ENCODE measurements around the gene GAB4.
"Not testable (repeated sequence)": the region's sequence is repeated elsewhere in the genome, so short reads cannot be mapped to it uniquely, and the experiment has no call there.

GAB4 gene

DNA sequence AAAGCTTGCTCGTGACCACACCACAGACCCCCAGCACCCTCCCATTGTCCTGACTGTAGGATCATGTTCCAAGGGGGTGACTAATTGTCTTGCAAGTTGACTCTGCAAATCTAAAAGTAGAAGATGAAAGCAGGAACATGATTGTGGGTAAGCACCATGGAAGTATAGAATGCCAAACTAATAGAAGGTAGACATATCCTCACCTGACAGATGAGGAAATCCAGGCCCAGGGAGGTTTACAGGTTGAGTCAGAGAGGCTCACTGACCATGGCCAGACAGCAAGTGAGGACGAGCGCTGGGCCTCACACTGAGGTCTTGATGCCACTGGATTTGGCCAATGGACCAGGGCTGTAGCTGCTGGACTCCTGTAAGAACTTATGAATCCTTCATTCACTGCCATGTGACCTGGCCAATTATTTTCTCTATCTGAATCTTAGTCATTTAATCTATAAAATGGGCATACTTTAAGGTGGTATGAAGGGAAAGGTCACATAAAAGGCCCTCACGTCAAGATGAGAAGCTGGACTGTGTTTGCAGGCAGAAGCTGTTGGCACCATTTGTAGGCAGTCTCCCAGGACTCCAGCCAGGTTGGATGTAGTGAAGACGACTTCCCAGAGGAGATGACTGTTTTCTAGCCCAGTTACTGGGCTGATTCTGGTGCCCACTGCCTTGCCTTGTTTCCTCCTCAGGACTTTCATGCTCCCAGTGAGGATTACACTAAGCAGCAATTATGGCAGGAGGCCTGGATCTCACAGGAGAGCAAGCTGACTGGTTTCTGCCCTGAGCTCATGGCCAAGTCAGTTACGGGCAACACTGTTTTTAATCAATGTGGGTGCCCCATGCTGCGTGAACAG, 54.6 kb downstream of the GAB4 start:
- H3K36me3 ChIP-seq (ENCODE audit: control insufficient read depth, insufficient read depth, low read length), result no peaks in the 10 kb centered on the region
- TF ChIP-seq CTCF (IDR thresholded peaks at IDR 0.05; ENCODE audit: insufficient read depth, low read length, poor library complexity, severe bottlenecking), result no peak
- no peak for DNase-seq (ENCODE audit: extremely low read depth, insufficient read length)
- H3K27me3 ChIP-seq (replicated peaks; ENCODE audit: control insufficient read depth, insufficient read depth, low read length), result no peaks in the 10 kb centered on the region
- H3K4me3 ChIP-seq (replicated peaks; ENCODE audit: low read depth, low read length), result no peak overlapping the region

DNA sequence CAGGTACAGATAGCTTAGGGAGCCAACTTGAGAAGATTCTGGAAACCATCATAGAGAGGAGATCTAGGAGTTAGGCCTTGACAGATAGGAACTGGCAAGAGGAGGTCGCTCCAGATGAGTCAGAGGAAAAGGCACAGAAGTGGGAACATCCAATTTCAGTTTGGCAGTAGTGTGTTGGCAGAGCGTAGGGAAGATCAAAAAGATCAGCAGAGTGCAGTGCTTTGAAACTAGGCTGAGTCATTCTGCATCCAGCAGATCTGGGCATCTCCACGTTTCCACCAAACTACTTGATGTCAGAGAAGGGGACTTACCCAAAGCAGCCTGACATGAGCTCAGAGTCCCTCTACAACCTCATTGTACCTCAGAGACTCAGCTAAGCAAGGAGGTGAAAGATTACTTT, 58.5 kb downstream of the GAB4 start:
- H3K27me3 ChIP-seq (replicated peaks; ENCODE audit: control insufficient read depth, insufficient read depth, low read length), result no peaks in the 10 kb centered on the region
- no peaks in the 10 kb centered on the region for H3K36me3 ChIP-seq (ENCODE audit: control insufficient read depth, insufficient read depth, low read length)
- TF ChIP-seq CTCF (IDR thresholded peaks at IDR 0.05; ENCODE audit: insufficient read depth, low read length, poor library complexity, severe bottlenecking), result no peak
- no peak for DNase-seq (ENCODE audit: extremely low read depth, insufficient read length)
- no peak overlapping the region for H3K4me3 ChIP-seq (replicated peaks; ENCODE audit: low read depth, low read length)

DNA sequence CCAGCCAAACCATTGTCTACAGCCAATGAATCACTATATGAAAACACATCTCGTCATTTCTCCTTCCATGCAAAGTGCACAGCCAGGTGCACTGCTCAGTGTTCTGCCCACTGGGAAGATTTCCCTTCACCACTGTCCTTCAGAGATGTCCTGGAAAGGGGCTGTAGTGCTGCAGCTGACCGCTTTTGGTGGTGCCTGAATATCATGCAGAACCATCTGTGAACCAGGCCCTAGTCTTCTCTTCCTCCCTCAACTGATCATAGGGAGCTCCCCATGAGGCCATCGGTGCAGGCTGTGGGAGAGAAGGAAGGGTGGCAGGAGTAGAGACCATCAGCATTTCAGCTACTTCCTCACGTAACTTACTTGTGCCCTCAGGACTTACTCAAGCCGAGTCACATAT, 70.2 kb downstream of the GAB4 start:
- no peak for DNase-seq (ENCODE audit: extremely low read depth, insufficient read length)
- no peak for TF ChIP-seq CTCF (IDR thresholded peaks at IDR 0.05; ENCODE audit: insufficient read depth, low read length, poor library complexity, severe bottlenecking)
- no peak overlapping the region for H3K4me3 ChIP-seq (replicated peaks; ENCODE audit: low read depth, low read length)
- no peaks in the 10 kb centered on the region for H3K36me3 ChIP-seq (ENCODE audit: control insufficient read depth, insufficient read depth, low read length)
- H3K27me3 ChIP-seq (replicated peaks; ENCODE audit: control insufficient read depth, insufficient read depth, low read length), result no peaks in the 10 kb centered on the region; the same call in 1 of the 2 replicates

DNA sequence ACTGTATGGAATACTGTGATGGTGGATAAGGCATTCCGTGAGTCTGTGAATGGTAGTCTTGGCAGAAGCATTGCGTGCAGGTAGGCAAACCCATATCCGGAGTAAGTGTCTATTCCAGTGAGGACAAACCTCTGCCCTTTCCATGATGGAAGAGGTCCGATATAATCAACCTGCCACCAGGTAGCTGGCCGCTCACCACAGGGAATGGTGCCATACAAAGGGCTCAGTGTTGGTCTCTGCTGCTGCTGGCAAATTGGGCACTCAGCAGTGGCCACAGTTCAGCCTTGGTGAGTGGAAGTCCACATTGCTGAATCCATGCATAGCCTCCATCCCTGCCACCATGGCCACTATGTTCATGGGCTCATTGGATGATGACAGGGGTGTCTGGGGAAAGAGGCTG, 70.8 kb downstream of the GAB4 start:
- not testable (repeated sequence) for H3K36me3 ChIP-seq (ENCODE audit: control insufficient read depth, insufficient read depth, low read length); DNase-seq (ENCODE audit: extremely low read depth, insufficient read length); H3K27me3 ChIP-seq (replicated peaks; ENCODE audit: control insufficient read depth, insufficient read depth, low read length); H3K4me3 ChIP-seq (replicated peaks; ENCODE audit: low read depth, low read length)

- Histone ChIP-seq H3K27me3 (replicated peaks; ENCODE audit: control insufficient read depth, insufficient read depth, low read length) (no peaks in the 10 kb centered on the region; the same call in 1 of the 2 replicates), H3K36me3 (ENCODE audit: control insufficient read depth, insufficient read depth, low read length) (no peaks in the 10 kb centered on the region), H3K4me3 (replicated peaks; ENCODE audit: low read depth, low read length) (no peak overlapping the region)
- no peak for TF ChIP-seq CTCF (IDR thresholded peaks at IDR 0.05; ENCODE audit: insufficient read depth, low read length, poor library complexity, severe bottlenecking)
- no peak for DNase-seq (ENCODE audit: extremely low read depth, insufficient read length)
Observed at GRCh38 chr22:16936625-16937024, 71.4 kb downstream of the GAB4 start.

- Histone ChIP-seq H3K27me3 (replicated peaks; ENCODE audit: control insufficient read depth, insufficient read depth, low read length) (no peaks in the 10 kb centered on the region; the same call in 1 of the 2 replicates), H3K36me3 (ENCODE audit: control insufficient read depth, insufficient read depth, low read length) (no peaks in the 10 kb centered on the region), H3K4me3 (replicated peaks; ENCODE audit: low read depth, low read length) (no peak overlapping the region)
- DNase-seq (ENCODE audit: extremely low read depth, insufficient read length), result no peak
- TF ChIP-seq CTCF (IDR thresholded peaks at IDR 0.05; ENCODE audit: insufficient read depth, low read length, poor library complexity, severe bottlenecking), result no peak
Observed at GRCh38 chr22:16935209-16935608, 72.8 kb downstream of the GAB4 start.
